NAMALWA (cell line): ENCODE measurements around the gene PSMC3IP.

Source experiments
- DNase-seq: peaks from one replicate; pipeline ENCODE4 v3.0.0-alpha.2; 2015; ENCODE audit warnings: low spot score

PSMC3IP gene

GRCh38 chr17:42585353-42585752 lies 7.8 kb upstream of the PSMC3IP start:
- DNase-seq: no peak

GRCh38 chr17:42584880-42585279 lies 7.4 kb upstream of the PSMC3IP start:
- DNase-seq: no peak

GRCh38 chr17:42581744-42582270 lies 4.3 kb upstream of the PSMC3IP start:
- DNase-seq: no peak

GRCh38 chr17:42579794-42580551 lies 2.4 kb upstream of the PSMC3IP start:
- DNase-seq: no peak

- peak; percentile 91 for DNase-seq
Measured at GRCh38 chr17:42578282-42578869, 847 bp upstream of the PSMC3IP start.

GRCh38 chr17:42577140-42577531 lies 393 bp downstream of the PSMC3IP start:
- DNase-seq: peak; percentile 59

- DNase-seq: no peak
Measured at GRCh38 chr17:42574463-42574862, 3.1 kb downstream of the PSMC3IP start.

- no peak for DNase-seq
Measured at GRCh38 chr17:42573095-42573494, 4.4 kb downstream of the PSMC3IP start.

GRCh38 chr17:42571435-42572225 lies 5.9 kb downstream of the PSMC3IP start:
- no peak for DNase-seq

- DNase-seq: no peak
Measured at GRCh38 chr17:42568341-42569111, 9.0 kb downstream of the PSMC3IP start.

- DNase-seq: peak; percentile 94
Measured at GRCh38 chr17:42566883-42567573, 10.5 kb downstream of the PSMC3IP start, which contains the start of gene MLX. MLX (plus strand) TSS chr17:42567100; CDS start chr17:42567125, 25 bp downstream.

GRCh38 chr17:42566215-42566882 lies 11.2 kb downstream of the PSMC3IP start:
- DNase-seq: no peak

GRCh38 chr17:42565523-42566214 lies 11.9 kb downstream of the PSMC3IP start:
- DNase-seq: no peak

- no peak for DNase-seq
Measured at GRCh38 chr17:42564815-42565522, 12.6 kb downstream of the PSMC3IP start.

- DNase-seq: no peak
Measured at GRCh38 chr17:42563950-42564349, 13.6 kb downstream of the PSMC3IP start.

GRCh38 chr17:42563543-42563942 lies 14.0 kb downstream of the PSMC3IP start:
- DNase-seq: no peak

GRCh38 chr17:42563143-42563509 lies 14.4 kb downstream of the PSMC3IP start:
- DNase-seq: no peak

- DNase-seq: no peak
Measured at GRCh38 chr17:42562388-42563142, 15.0 kb downstream of the PSMC3IP start.
